NT2/D1 (cell line): ENCODE data around the gene SLC17A4.

Experiments
- YY1 ChIP-seq: IDR thresholded peaks from 2 replicates; pipeline ENCODE4 v1.6.1; 2011; ENCODE audit not compliant: insufficient read length, insufficient read depth
- ZNF274 ChIP-seq: IDR thresholded peaks from 2 replicates; pipeline ENCODE4 v1.6.1; 2011; ENCODE audit warnings: mild to moderate bottlenecking, low read depth, low read length

DNA sequence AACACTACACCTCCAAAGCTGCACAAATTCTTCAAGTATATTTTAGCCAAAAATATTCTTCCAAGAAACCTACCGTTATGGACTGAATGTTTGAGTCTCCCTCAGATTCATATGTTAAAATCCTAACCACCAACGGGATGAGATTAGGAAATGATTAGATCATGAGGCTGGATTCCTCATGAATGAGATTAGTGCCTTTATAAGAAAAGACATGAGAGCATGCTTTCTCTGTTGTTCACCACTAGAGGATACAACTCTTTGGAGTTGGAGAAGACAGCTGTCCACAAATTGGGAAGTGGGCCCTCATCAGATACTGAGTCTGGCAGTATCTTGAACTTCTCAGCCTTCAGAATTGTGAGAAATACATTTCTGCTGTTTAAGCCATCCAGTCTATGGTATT is 7.1 kb upstream of the SLC17A4 start:
- no peak for TF ChIP-seq ZNF274
- no peak for TF ChIP-seq YY1
